Fibroblast of upper back skin (primary cell): ENCODE results near the gene MECP2.

ENCODE experiments used
- DNase-seq: peaks from one replicate; pipeline ENCODE4 v3.0.0-alpha.2; 2013

MECP2 gene

DNA sequence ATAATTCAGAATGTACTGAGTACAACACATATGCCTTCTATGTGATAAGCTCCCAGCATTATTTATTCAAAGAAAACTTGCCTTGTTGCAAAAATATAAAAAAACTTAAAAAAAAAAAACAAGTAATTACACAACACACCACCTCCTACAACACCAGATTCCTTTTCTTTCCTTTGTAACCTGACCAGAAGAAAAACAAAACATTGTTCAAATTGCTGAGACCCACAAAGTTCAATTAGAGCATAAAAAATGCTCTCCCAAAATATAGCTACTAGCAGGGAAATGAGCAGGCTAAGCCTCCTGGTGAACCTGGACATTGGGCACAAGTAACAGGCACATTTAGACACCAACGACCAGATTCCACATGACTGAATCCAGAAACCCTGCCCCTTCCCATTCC is 38.3 kb downstream of the MECP2 start:
- no peak for DNase-seq

DNA sequence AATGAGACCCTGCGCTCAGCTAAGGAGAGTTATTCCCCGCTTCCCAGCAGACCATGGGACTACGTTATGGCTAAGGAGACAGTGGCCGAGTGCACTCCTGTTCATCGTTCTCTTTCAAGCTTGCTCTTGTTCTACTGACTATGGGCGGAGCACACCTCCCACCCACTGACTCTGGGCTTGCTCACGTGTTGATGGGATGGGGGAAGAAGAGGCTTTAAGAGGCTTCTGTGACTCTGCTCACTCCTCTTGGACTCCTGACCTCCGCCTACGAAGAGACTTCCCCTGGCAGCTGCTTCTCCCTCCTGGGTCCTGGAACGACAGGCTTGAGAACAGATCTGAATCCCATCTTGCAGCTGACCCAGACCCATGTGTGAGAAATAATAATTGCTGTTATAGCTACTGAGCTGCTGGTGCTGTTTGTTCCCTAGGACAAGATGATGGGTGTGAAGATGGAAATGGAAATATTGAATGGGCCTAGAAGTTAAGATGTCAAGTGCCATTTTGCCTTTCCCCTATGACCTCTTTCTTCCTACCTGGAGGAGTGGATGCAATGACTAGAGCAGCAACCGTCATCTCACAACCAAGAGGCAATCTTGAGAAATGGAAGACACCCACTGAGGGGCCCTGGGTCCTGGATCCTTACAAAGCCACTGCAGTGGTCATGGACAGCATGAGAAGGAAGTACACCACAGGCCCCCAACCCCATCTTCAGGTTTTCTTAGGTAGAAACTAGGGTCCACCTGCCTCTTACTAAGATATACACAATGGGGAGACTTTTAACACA is 39.1 kb downstream of the MECP2 start:
- DNase-seq, result no peak

- DNase-seq, result no peak
Measured at GRCh38 chrX:154057791-154058190, 39.7 kb downstream of the MECP2 start.

- DNase-seq, result no peak
Measured at GRCh38 chrX:154056770-154057241, 40.7 kb downstream of the MECP2 start.

DNA sequence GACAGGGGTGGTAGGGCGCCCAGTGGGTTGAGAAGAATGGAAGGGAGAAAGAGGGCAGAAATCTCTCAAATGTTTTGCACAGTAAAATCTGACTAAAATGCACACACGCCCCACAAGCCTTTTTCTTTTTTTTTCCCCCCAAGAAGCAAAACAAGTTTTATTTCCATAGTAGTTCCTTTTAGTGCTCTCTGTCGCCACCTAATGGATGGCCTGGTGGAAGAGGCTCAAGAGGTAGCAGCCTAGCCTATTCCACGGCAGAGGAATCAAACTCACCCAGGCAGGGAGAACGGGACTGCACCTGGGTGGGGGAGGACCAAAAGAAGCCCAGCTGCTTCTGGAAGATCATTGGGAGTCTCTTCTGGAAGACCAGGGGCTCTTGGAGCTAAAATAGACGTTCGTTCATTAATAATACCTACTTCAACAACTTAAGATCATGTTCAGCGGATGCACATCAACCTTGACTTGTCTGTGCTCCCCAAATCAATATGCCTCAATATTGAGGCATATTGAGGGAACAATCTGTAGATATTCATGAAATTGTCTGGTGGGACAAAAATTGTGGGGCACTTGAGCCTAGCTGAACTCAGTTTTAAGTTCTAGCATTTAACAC is 46.2 kb downstream of the MECP2 start:
- DNase-seq, result peak; percentile 48

GRCh38 chrX:154050113-154050495 is 47.4 kb downstream of the MECP2 start:
- DNase-seq, result no peak

DNA sequence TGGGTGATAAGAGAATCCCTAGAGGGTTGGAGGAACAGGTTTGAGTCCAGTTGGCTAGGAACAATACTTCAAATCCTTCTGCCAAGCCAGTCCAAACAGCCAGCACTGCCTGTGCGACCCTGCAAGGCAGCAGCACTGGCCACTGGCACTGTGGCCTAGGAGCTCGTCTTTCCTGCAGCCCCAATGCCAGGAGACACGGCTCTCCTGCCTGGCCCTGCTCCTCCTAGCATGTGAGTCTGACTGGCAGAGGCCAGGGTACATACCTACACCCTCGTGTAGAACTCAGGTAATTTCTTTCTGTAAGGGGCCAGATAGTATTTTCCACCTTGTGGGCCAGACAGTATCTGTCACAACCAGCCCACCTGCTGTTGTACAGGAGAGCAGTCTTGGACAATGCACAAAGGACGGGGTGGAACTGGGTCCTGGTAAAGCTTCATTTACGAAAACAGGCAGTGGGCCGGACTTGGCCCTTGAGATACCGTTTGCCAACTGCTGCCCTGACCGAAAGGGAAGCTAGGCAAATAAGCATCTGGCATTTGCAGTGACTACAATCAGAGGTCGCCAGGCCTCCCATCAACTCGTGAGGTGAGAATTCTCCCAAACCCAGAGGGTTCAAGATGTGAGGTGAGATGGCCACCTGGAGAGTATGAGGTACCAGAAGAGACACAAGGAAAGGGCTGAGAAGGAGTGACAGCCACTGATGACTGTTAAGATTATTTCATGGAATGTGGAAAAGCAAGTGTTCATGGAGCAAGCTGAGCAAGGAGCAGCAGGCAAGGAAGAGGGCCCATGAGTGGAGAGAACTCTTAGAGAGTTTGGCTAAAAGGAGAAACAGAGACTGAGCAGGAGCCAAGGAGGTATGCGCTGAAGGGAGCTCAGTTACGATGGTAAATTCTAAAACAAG is 48.1 kb downstream of the MECP2 start:
- DNase-seq, result no peak

DNA sequence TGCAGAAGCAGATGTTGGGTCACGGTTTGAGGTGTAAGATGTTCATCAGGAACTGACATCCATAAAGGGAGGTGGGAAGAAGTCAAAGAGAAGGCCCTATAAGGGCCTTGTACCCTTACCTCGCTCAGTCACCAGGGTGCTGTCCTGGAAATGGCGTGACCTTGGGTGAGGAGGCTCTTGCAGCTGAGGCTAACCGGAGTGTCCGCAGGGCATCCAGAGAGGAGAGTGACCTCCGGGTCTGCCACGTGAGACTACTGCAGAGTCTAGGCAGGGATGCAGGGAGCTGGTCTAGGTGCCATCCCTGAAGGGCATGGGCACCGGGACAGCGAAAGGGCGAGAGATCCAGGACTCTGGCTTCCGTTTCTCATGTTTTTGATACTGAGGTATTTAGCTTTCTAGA is 49.1 kb downstream of the MECP2 start:
- no peak for DNase-seq

DNA sequence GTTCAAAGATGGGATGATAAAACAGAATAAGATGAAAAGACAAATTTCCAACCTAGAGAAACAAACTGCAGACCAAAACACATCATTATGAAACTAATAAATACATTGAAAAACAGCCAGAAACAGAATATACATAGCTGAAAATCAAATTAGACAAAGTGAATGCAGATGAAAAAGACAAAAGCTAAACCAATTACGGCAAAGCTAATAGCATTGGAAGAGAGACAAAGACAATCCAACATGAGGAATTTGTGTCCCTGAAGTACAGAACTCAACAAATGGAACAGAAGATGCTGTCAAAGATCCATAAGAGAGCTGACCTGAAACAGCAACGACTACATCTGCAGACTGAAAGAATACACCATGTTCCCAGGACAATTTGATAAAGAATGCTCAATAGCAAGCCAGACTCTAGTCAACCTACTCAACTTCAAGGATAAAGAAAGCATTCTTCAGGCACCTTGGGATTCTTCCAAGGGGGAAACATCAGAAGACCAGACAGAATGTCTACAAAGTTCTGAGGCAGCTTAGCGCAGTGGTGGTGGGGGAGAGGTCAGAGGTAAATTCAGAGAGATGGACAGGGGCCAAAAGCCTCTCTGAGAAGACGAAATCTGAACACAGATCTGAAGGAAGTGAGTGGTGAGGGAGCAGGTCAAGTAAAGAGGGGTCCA is 50.4 kb downstream of the MECP2 start:
- peak; percentile 65 for DNase-seq

DNA sequence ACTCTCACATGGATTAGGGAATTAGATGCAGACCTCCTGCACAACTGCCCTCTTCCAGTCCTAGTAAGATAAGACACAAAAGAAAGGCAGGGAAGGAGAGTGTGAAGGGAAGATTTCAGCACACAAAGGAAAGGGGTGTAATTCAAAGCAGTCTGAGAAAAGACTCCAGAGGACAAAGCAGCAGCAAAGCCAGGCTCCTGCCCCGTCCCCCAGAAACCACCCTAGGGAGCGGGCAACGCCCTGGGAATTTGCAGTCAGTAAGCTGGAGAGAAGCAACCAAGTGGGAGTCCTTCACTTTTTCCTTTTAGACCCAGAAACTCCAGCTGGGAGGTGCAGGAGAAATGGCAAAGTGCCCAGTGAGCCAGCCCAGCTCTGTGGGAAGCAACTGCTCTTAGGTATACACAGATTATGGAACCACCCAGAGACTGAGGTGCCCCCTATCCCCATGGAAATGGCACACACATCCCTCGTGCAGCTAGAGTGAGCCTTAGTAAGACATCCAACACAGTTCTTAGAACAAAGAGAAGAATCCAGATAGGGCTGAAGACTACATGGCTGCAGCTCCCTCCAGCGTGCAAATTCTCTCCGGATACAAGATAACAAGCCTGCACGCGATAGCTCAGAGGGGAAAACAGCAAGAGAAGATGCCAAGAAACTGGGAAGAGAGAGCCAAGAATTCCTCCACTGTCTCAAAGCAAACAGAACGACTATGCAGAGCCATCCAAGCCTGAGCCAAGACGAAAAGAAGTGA is 51.3 kb downstream of the MECP2 start:
- peak; percentile 82 for DNase-seq

GRCh38 chrX:154044091-154044490 is 53.4 kb downstream of the MECP2 start:
- no peak for DNase-seq

DNA sequence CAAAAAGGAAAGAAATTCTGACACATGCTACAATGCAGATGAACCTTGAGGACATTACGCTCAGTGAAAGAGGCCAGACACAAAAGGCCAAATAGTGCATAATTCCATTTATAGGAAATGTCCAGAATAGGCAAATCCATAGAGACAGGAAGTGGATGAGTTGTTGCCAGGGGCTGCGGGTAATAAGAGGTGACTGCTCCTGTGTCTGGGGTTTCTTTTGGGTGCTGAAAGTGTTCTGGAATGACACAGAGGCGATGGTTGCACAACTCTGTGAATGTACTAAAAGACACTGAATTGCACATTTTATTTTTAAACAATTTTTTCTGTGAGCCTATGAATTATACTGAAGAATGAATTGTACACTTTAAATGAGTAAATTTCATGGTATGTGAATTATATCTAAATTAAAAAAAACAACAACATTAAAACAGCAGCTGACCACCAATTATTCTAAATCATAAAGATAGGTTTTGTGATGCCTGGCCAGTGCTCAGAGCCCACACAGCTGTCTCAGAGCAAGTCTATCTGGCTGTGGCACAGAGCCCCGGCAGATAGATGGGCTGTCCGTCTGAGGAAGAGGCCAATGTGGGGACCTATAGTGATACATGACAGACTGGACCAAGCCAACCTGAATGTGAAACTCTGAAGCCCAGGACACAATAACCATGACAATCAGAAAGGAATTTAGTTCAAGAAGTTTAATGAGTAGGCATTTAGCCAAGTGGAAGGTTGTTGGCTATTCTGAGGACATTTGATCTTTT is 54.3 kb downstream of the MECP2 start:
- peak; percentile 63 for DNase-seq

GRCh38 chrX:154040863-154041262 is 56.7 kb downstream of the MECP2 start:
- no peak for DNase-seq

- peak; percentile 76 for DNase-seq
Measured at GRCh38 chrX:154040307-154040756, 57.2 kb downstream of the MECP2 start.

DNA sequence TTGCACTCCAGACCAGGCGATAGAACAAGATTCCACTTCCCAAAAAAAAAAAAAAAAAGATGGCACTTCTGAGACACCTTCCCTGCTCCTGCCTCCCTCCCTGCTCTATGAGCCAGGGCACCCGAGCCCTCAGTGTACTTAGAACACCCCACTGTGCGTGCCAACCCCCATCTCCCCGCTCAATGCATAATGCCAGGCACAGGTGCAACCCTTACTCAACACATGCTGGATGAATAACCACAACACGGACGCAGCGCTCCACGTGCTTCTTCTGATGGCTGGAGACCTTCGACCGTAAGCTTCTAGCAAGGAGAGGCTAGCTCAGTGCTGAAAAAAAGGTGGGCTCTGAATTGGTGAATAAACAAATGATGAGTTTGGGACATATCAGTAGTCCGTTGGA is 57.9 kb downstream of the MECP2 start:
- no peak for DNase-seq

GRCh38 chrX:154038656-154039055 is 58.9 kb downstream of the MECP2 start:
- DNase-seq, result no peak

DNA sequence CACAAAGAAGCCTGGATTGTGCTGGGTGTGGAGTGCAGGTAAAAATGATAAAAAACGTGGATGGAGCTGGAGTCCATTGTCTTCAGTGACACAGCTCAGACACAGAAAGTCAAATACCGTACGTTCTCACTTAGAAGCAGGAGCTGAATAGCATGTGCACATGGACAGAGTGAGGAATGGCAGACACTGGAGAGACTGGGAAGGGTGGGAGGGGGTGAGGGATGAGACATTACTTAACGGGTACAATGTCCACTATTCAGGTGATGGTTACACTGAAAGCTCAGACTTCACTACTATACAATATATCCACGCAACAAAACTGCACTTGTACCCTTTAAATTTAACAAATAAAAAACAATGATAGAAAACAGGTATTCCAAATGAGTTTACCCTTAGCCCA is 59.8 kb downstream of the MECP2 start:
- DNase-seq, result no peak

DNA sequence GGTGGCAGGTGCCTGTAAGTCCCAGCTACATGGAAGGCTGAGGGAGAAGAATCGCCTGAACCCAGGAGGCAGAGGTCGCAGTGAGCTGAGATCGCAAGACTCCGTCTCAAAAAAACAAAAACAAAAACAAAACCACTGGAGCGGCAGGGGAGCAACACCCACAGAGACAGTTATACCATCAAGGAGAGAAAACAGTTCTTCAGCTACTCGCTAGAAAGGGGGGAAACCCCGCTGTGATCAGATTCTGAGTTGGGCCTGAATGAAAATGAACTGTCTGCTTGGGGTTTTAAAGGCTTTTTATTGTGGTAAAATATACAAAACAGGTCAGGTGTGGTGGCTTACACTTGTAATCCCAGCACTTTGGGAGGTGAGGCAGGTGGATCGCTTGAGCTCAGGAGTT is 61.0 kb downstream of the MECP2 start:
- no peak for DNase-seq

DNA sequence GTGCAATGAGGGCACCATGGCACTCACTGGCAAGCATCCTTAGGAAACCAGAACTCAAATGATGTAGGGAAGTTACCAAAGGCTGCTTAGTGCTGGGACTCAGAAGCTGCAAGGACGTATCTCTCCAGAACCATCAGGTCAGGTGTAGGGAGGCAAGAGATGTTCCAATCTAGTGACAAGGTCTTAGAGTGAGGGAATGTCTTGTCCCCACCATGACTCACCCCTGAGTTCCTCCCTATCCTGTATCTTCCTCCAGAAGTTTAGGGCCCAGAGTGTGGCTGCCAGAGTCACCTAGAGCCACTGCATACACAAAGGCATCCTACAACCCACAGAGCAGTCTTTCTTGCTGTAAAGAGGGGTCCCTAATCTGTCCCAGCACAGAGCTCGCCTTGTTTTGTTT is 63.7 kb downstream of the MECP2 start:
- no peak for DNase-seq

- no peak for DNase-seq
Measured at GRCh38 chrX:154032653-154033052, 64.9 kb downstream of the MECP2 start.

- no peak for DNase-seq
Measured at GRCh38 chrX:154032160-154032559, 65.4 kb downstream of the MECP2 start.
